T47D (cell line): Measurements from ENCODE around the gene PPOX.

Experiments
- DNase-seq, 2 experiments: peaks; one replicate each; pipeline versions ENCODE4 v3.0.0 to v3.0.0-alpha.2; 2011 to 2012; ENCODE audit warnings: low read depth in 1 of 2, low spot score in 1 of 2
- JUND ChIP-seq: IDR thresholded peaks from 2 replicates; pipeline ENCODE4 v1.6.1; 2012; ENCODE audit warnings: low read depth
- in situ Hi-C: cut with HindIII; loops from 2 replicates; pipeline ENCODE4 v1.10.0; 2016; ENCODE audit warnings: low sequenced_read_pairs, low pct_unique_long_range_greater_than_20kb

Gene PPOX

GRCh38 chr1:161219078-161219892 is 53.1 kb downstream of the PPOX start:
- no peak for DNase-seq
- TF ChIP-seq JUND, result no peak
- in situ Hi-C loops, result no loop called here

GRCh38 chr1:161220002-161220401 is 53.8 kb downstream of the PPOX start:
- in situ Hi-C loops, result no loop called here
- no peak for DNase-seq
- no peak for TF ChIP-seq JUND
